ENCODE measurements around the gene COMMD10.
"Not testable (repeated sequence)": the region's sequence is repeated elsewhere in the genome, so short reads cannot be mapped to it uniquely, and the experiment has no call there.

COMMD10 gene

DNA sequence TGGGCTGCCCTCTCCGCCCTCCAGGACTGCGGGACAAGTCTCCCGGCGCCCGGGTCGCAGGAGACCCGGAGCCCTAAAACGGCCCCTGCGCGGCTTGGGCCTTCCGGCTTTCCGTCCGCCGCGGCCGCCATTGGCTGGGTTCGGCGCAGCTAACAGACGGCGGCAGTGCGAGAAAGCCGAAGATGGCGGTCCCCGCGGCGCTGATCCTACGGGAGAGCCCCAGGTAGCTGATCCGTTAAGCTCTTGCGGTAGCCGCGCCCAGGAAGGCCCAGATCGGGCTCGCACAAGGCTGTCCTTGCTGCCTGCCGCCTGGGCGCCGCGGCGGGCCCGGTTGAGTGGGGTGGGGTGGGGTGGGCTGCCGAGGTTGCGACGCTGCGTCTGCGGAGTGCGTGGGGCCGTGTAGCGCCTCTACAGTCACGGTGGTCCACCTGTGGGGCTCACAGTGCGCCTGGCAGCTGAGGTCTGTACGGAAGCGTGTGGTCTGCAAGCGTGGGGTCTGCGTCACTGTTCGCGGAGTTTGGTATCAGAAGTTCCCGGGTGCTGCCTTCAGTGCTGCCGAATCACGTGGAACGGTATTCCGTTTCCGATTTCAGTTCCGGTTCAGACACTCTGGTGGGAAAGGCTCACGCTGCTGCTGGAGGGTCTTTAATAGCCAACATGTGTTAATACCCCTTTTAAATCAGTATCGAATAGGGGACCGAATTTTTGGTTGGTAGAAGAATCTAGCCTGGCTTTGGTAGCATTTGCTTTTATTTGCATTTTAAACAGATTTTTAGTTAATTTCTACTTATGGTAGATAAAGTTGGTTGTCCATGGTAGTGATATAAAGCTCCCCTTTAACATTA lies at the start of gene COMMD10:
COMMD10 (plus strand) TSS at position 155 of the 845 bp plus-strand sequence.
- peak in 1 of 2 experiments; percentile 30 for DNase-seq

DNA sequence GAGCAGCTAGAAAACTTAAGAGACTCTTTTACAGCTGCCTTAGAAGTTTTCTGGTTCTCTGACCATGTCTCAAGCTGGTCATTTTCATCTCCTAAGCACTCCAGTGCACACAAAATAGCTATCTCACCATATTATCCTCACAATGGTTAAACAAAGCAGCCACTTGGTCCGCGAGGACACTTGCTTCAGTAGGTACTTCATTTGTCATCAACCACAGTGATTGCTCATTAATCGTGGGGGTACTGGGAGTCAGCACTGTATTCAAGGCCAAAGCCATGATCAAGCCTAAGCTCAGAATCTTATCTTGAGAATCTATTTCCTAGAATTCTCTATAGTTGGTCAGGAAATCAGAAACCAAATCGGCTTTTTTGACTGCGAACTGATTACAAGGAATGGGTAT lies 49.7 kb upstream of the COMMD10 start:
- no peak for DNase-seq

DNA sequence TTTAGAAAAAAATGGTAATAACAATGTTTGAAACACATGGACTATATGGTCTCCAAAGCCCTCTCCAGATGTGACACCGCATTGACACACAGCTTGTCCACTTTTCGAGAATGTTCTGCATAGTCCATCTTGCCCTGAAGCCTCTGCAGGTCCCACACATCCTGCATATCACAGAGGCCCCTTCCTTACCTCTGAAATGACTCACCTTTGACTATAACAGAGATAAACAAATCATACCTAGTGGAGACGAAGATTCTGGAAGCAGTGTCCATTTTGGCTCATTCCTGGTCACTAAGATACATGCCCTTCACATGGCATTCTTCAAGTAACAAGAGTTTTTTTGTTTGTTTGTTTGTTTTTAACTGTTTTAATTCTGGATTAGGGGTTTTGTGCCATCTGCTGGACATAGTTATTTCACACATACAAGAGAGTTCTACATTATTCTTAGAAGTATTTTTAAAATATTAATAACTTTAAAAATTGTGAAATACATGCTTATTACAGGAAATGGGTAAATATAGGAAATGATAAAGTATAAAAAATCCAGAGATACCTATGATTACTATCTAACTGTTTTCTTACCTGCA lies 47.5 kb upstream of the COMMD10 start:
- no peak for DNase-seq

DNA sequence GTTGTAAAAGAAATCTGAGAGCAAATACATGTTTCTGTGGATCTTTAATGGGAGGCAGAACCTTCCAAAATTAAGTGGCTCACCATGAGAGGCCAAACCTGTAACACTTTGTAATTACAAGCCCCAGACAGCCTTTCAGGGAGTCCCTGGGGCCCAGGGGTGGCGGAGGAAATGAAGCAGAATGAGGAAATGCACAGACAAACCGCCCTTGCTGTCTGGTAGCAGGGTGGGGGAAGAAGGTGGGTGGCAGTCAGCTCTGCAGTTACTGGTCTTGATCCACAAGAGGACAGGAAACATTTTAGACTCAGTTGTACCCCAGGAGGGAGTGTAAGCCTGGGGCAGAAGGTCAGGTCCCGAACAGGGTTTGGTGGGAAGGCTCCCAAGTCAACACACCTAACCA lies 46.0 kb upstream of the COMMD10 start:
- no peak for DNase-seq

DNA sequence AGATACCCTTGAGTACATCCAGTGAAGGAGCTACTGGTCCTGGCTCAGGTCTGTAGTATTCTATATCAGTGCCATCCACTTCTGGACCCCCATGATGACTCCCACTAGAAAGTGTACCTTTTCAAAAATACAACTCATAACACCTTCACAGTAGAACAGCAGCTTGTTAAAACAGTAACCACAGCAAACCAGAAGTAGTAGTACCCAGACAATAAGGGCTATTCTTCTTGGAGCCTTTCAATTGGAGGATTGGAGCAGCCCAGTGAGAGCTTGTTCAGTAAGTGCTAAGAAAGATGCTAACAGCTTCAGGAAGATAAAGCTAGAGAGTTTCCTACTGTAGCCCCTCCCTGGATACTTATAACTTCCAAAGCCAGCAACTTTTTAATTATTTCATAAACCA lies 42.5 kb upstream of the COMMD10 start:
- DNase-seq: no peak

DNA sequence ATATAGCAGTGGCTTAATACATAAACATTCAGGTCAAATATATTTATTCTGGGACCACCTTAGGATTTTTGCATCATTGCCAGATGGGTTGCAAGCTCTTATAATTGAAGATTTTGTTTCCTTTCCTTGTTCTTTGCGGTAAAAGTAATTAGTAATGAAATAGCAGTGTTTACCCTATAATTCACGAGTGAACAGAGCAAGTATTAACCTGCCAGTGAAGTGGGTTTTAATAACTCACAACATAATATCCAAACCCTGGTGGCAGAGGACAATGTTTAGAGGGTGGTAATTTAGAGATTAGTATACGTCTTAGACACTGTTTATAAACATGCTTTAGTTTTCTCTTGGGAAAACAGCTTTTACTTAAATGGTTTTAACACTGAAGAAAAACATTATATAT lies 40.8 kb upstream of the COMMD10 start:
- DNase-seq: no peak

DNA sequence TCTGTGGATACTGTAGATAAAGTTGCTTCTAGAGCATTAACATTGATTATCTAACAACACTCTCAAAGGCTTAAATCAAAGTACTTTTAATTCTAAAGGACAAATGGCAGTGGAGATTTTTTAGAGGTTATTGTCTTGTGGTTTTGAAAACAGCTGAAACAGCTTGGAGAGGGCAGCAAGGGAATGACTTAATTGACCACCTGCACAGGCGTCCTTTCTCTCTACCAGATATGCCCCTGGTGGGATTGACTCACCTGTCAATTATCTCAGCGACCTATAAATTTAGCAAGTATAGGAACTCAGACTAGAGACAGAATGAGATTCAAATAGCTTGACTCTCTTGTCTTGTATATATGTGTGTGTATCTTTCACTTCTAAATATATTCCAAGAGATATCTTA lies 39.0 kb upstream of the COMMD10 start:
- no peak for DNase-seq

DNA sequence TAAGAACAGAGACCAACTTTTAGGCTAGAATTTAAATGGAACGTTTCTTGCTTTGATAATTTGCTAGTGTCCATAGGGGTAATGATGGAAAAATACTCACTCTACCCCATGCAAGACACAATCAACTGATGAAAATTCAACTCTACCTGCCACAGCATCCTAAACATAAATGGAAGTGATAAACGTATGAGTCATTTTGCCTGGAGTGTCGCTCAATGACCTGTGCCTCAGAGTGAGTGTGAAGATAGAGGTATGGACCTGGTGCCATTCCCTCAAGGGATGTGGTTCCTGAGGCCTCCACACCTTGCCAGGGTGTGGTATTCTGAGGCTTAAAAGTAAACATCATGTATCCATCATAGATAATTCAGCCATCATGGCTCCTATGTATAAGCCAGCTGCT lies 38.6 kb upstream of the COMMD10 start:
- no peak for DNase-seq

DNA sequence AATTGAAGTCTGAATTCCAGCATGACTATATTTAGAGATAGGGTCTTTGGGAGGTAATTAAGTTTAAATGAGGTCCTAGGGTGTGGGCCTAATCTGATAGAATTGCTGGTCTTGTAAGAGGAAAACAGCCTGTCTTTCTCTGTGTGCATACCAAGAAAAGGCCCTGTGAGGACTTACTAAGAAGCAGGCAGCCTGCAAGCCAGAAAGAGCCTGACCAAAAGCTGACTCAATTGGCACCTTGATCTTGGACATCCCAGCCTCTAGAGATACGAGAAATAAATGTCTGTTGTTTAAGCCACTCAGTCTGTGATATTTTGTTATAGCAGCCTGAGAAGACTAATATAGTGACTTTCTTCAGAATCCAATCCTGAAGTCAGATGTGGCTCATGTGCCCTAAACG lies 38.0 kb upstream of the COMMD10 start:
- no peak for DNase-seq

DNA sequence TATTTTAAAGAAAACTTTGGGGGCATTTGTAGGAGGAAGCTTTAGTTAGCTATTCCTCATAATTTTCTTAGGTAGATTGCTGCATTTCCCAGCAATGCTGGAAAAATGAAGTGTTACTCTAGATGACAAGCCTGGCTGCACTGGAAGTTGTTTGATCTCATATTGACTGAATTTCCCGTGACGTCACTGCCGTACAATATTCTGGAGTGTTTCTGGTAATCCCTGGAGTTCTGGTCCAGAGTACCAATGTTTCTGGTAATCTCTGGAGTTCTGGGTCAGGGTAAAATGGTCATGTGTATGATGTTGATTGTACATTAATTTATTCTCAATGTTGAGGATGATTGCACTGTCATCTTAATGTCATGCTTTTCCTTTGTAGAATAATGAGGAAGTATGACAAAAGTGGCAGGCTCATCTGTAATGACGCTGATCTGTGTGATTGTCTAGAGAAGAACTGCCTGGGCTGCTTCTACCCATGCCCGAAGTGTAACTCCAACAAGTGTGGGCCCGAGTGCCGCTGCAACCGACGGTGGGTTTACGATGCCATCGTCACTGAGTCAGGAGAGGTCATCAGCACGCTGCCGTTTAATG lies 26.4 kb upstream of the COMMD10 start:
- no peak for DNase-seq

DNA sequence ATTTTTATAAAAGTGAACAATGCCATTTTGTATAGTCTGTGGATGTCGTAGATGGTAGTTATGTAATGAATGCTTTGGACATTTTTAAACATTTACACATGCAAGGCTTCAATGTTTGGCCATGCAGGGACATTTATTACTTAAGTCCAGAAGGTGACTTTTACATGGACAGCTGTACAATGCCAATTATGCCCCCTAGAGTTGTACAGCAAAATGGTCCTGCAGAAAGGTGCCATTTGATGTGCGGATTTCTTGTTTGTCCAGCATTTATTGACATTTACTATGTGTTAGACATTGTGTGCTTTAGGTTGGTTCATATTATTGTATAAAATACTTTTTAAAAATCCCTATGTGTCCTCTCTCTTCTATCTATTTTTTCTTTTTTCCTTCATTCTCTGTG lies 22.5 kb upstream of the COMMD10 start:
- no peak for DNase-seq

DNA sequence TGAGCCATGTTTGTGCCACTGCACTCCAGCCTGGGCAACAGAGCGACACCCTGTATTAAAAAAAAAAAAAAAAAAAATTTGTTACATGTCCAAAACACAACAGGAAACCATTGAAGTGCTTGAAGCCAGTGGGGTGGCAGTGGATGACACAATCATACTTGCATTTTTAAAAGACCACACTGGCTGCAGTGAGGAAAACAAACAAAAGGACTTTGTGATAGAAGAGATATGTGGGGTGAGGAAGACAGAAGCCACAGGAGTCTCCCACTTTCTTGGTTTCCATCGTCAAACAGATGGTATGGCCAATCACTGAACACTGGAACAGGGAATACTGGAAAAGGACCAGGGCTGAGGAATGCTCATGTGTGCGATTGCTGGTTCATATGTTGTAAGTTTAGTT lies 20.9 kb upstream of the COMMD10 start:
- no peak for DNase-seq

DNA sequence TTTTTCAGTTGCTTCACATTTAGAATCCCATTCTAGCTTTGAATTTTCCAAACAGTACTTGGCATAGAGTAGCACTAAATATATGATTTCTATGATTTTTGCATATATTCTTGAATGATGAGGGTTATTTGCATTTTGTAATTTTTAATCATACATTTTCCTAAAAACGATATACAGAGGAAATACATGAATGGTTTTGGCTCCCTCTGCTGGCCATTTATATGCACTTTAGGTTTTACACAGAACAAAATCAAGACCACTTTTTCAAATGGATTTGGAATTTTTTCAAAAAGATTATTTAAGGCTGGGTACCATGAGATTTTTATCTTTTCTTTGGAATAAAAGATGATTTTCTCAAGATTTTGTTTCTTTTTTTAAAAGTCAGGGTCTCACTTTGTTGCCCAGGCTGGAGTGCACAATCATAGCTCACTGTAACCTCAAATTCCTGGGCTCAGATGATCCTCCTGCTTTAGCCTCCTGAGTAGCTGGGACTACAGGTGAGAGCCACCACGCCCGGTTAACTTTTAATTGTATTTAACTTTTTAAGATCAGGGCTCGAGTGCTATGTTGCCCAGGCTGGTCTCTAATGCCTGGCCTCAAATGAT lies 16.7 kb upstream of the COMMD10 start:
- no peak for DNase-seq

DNA sequence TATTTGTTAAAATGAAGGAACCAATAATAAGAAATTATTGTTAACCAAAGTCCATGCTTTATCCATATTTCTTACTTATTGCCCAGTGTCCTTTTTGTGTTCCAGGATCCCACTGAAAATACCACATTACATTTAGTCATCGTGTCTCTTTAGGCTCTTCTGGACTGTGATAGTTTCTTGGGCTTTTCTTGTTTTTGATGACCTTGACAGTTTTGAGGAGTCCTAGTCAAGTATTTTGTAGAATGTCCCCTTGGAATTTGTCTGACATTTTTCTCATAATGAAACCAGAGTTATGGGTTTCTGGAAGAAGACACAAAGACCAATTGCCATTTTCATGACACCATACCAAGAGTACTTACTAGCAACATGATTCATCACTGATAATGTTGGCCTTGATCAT lies 13.6 kb upstream of the COMMD10 start:
- DNase-seq: no peak

DNA sequence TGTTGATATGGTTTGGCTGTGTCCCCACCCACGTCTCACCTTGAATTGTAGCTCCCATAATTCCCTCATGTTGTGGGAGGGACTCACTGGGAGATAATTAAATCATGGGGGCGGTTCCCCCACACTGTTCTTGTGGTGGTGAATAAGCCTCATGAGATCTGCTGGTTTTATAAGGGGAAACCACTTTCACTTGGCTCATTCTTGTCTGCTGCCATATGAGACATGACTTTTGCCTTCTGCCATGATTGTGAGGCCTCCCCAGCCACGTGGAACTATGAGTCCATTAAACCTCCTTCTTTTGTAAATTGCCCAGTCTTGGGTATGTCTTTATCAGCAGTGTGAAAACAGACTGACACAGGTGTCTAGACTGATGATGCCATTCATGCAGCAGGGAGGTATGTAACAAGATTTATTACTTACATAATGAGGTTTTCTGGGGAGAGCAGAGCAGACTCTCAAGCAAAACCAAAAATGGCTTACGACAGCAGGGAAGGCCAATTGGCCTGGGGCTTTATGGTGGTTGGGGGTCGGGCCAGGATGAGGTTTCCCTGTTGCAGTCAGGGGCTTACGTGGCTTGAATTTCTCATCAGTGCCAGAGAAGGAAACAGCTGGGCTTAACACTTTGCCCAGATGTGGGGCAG lies 9.5 kb upstream of the COMMD10 start:
- DNase-seq: no peak

DNA sequence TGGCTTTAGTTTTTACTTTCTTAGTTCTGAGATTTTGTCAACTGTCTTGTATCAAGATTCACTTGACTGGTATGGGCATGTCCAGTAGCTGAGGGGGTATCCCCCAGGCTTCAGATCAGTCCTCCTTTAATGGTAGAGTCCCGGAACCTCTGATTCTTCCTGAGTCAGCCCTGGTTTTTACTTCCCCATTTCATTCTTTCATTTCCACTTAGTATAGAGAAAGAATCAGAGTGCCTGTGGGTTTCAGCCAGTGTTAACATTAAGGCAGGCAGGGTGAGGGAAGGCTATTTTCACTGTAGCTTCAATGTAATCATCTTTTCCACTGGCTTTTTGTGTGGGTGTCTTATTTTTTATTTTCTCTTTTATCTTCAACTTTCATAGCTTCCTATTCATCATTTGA lies 8.3 kb upstream of the COMMD10 start:
- DNase-seq: no peak

DNA sequence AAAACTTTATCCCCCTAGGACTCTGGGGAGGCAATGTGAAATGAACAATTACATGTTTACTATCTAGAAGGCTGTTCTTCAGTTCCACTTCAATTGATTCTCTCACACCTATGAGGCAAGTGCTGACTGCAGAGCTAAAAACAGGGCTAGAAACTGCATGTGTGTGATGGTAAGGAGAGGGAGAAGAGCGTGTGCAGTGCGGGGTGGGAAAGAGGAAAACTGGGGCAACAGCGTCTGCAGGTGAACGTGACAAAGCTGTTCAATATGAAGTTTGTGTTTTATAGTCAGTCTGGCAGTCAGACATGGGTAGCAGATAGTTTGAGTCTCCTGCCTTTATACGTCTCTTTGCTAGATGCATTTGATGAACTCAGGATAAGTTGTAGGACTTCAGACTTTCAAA lies 6.6 kb upstream of the COMMD10 start:
- no peak for DNase-seq

DNA sequence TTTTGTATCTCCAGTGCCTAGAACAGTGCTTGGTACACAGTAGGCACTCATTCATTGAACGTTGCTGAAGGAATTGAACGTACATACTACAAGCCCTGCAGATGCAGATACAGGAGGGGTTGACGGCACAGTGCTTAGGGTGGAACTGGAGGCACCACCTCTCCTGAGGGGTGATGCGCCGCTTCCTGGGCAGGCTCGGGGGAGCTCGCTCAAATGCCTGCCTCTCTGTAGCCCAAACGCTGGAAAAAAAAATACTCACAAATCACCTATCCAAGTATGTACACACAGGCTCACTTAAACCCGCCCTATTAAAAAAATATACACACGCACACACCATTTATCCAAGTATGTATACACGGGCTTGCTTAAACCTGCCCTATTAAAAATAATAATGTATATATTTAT lies 536 bp upstream of the COMMD10 start:
- DNase-seq: no peak

DNA sequence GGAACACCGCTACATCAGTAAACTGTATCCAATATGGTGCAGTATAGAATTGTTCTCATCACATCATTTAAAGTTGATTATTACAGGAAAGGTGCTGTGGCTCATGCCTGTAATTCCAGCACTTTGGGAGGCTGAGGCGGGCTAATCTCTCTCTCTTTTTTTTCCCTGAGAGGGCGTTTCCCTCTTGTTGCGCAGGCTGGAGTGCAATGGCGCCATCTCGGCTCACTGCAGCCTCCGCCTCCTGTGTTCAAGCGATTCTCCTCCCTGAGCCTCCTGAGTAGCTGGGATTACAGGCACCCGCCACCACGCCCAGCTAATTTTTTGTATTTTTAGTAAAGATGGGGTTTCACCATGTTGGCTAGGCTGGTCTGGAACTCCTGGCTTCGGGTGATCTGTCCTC lies 1.5 kb downstream of the COMMD10 start:
- not testable (repeated sequence) for DNase-seq

DNA sequence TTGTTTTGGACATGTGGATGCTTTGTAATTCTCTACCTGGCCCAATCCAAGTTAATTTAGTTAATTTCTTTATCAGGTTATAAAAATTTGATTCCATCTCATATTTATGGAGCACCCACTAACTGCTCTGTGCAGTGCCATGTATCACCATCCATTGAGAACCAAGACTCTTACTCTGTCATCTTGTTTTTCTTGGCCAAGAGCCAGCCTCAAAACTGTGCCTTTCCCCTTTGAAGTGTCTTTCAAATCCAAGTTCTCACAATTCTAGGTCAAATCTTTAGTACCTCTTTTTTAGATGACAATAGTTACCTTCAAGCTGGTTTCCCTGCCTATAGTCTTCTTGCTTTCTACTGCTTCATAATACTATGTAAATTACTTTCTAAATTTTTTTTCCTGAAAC lies 3.2 kb downstream of the COMMD10 start:
- DNase-seq: no peak

DNA sequence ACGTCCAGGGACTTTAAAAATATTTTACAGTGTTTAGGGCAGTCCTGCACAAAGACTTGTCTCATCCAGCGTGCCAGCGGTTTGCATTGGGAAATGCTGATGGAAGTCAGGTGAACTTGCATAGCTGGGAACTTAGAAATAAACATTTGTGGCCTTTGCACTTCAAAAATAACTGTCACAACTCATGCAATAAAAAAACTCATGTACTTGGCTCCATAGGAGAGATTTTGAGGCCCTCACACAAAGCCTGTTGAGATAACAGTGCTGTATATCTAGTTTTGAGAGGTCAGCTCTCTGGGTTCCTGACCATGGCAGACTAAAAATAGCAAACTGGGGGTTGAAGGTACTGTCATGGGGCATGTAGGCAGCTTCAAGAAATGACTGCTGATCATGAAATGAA lies 5.5 kb downstream of the COMMD10 start:
- DNase-seq: no peak

DNA sequence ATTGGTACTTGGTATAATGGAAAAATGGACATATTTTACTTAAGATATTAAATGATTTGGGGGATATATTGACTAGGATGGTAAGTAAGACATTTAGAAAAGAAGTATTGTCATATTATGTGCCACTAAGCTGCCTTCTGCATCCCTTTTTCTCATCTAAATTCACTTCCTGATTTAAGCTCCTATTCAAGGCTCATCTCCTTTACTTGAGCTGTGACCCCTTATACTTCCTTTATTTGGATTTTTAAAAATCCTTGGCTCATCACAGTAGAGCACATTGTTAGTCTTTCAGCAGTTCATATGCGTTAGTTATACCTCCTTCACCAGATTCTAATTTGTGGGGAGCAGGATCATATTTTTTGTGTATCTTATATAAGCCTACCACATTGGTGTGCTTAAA lies 6.6 kb downstream of the COMMD10 start:
- no peak for DNase-seq

DNA sequence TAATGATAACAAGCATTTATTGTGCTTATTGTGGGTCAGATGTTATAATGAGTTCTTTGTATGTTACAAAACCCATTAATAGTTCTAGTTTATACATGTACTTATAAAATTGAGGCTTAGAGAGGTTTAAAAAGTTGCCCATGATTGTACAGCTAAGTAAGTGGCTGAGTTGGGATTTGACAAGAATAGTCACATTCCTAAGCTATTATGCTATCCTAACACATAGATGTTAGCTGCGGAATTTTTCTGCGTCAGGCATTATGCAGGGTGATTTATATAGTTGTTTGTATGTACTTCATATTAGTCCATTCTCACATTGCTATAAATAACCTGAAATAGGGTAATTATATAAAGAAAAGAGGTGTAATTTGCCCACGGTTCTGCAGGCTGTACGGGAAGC lies 12.5 kb downstream of the COMMD10 start:
- DNase-seq: no peak

DNA sequence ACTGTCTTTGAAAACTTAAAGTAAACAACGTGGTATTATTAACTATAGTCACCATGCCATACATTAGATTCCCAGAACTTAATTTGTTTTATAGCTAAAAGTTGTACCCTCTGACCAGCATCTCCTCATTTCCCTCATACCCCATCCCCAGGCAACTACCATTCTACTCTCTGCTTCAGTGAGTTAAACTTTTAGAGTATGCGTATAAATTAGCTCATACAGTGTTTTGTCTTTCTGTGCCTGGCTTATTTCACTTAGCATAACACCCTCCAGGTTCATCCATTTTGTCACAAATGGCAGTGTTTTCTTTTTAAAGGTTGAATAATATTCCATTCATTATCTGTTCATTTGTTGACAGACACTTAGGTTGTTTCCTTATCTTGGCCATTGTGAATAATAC lies 14.2 kb downstream of the COMMD10 start:
- no peak for DNase-seq

Data from cerebellar nuclear complex (tissue), 1 donor.